Upper lobe of right lung (tissue), 1 donor: ENCODE data around the gene CCDC18. TPM values are rescaled to one million over a fixed set of nuclear protein-coding genes. Genes with fewer than 3 reads are reported as not detected.
"Not testable (repeated sequence)": the region's sequence is repeated elsewhere in the genome, so short reads cannot be mapped to it uniquely, and the experiment has no call there.

Source experiments
- ATAC-seq: fragments of 200-7000 bp; cut with Tn5 transposase; one replicate; pipeline ENCODE4 v1.9.1; 2020; ENCODE audit warnings: mild to moderate bottlenecking, moderate library complexity
- DNase-seq: peaks from one replicate; pipeline ENCODE4 v3.0.0-alpha.2; 2020
- H3K27ac ChIP-seq: fragments of 200-600 bp; one replicate; pipeline ENCODE4 v1.8.0; 2022
- H3K27me3 ChIP-seq: fragments of 200-600 bp; one replicate; pipeline ENCODE4 v1.8.0; 2022; ENCODE audit warnings: mild to moderate bottlenecking
- H3K36me3 ChIP-seq: fragments of 200-600 bp; one replicate; pipeline ENCODE4 v1.8.0; 2022
- H3K4me1 ChIP-seq: fragments of 200-600 bp; one replicate; pipeline ENCODE4 v1.8.0; 2022
- H3K4me3 ChIP-seq: fragments of 200-600 bp; one replicate; pipeline ENCODE4 v1.8.0; 2022; ENCODE audit warnings: mild to moderate bottlenecking
- H3K9me3 ChIP-seq: fragments of 200-600 bp; one replicate; pipeline ENCODE4 v1.8.0; 2022
- CTCF ChIP-seq: fragments of 200-600 bp; IDR thresholded peaks from one replicate; pipeline ENCODE4 v1.8.0; 2022; ENCODE audit warnings: antibody characterized with exemption
- intact Hi-C: fragments of 100-400 bp; cut with DNase I; formaldehyde crosslinking; loops from one replicate; pipeline ENCODE4 v1.11.0; 2022
- total RNA-seq: library from RNA; stranded (reverse); fragmentation: NEBNext Ultra II Directional; extraction: Animal tissue kit (Norgen Biotek cat#: 25700); gene quantifications from one replicate; pipeline ENCODE4 v1.2.1, GENCODE V29; 2021
- donor health status: DM: no; HTN: yes; CAD: no; lungs with severe emphysema.

The CCDC18 gene
- total RNA-seq, 1 donor from 2014 or later: 3.1 TPM

GRCh38 chr1:93205892-93206566 is 25.5 kb downstream of the CCDC18 start:
- no peak for TF ChIP-seq CTCF
- no peaks in the 10 kb centered on the region for H3K4me1 ChIP-seq
- H3K4me3 ChIP-seq: no peak overlapping the region
- H3K27me3 ChIP-seq: no peaks in the 10 kb centered on the region
- no peaks in the 10 kb centered on the region for H3K36me3 ChIP-seq
- no peak overlapping the region for H3K27ac ChIP-seq
- no peak for ATAC-seq
- intact Hi-C loops: no loop called here
- H3K9me3 ChIP-seq: no peaks in the 10 kb centered on the region
- DNase-seq: no peak

- H3K4me1 ChIP-seq: no peaks in the 10 kb centered on the region
- H3K9me3 ChIP-seq: no peaks in the 10 kb centered on the region
- ATAC-seq (no peak), DNase-seq (no peak)
- no peaks in the 10 kb centered on the region for H3K27me3 ChIP-seq
- H3K4me3 ChIP-seq: no peak overlapping the region
- TF ChIP-seq CTCF: no peak
- no peak overlapping the region for H3K27ac ChIP-seq
- H3K36me3 ChIP-seq: no peaks in the 10 kb centered on the region
- intact Hi-C loops: no loop called here
These were observed 26.0 kb downstream of the CCDC18 start for GRCh38 chr1:93206567-93206954.

GRCh38 chr1:93207211-93207610 is 26.7 kb downstream of the CCDC18 start:
- H3K27me3 ChIP-seq: no peaks in the 10 kb centered on the region
- no peak overlapping the region for H3K4me3 ChIP-seq
- DNase-seq: no peak
- intact Hi-C loops: no loop called here
- no peaks in the 10 kb centered on the region for H3K36me3 ChIP-seq
- no peak for ATAC-seq
- no peaks in the 10 kb centered on the region for H3K4me1 ChIP-seq
- no peak overlapping the region for H3K27ac ChIP-seq
- no peaks in the 10 kb centered on the region for H3K9me3 ChIP-seq
- TF ChIP-seq CTCF: no peak

- no peaks in the 10 kb centered on the region for H3K36me3 ChIP-seq
- no peak overlapping the region for H3K4me3 ChIP-seq
- DNase-seq: no peak
- intact Hi-C loops: no loop called here
- H3K27ac ChIP-seq: no peak overlapping the region
- no peak for ATAC-seq
- TF ChIP-seq CTCF: no peak
- H3K27me3 ChIP-seq: no peaks in the 10 kb centered on the region
- no peaks in the 10 kb centered on the region for H3K4me1 ChIP-seq
- no peaks in the 10 kb centered on the region for H3K9me3 ChIP-seq
These were observed 34.8 kb downstream of the CCDC18 start for GRCh38 chr1:93215322-93215721.

- intact Hi-C loops: no loop called here
- no peak for TF ChIP-seq CTCF
- no peak overlapping the region for H3K27ac ChIP-seq
- DNase-seq (no peak), ATAC-seq (no peak)
- H3K4me3 ChIP-seq: no peak overlapping the region
- H3K27me3 ChIP-seq: no peaks in the 10 kb centered on the region
- H3K9me3 ChIP-seq: no peaks in the 10 kb centered on the region
- no peaks in the 10 kb centered on the region for H3K36me3 ChIP-seq
- no peaks in the 10 kb centered on the region for H3K4me1 ChIP-seq
These were observed 38.9 kb downstream of the CCDC18 start for GRCh38 chr1:93219443-93219842.

GRCh38 chr1:93220716-93221115 is 40.2 kb downstream of the CCDC18 start:
- H3K4me3 ChIP-seq, H3K27ac ChIP-seq, intact Hi-C loops, H3K36me3 ChIP-seq, ATAC-seq, H3K9me3 ChIP-seq, H3K27me3 ChIP-seq, H3K4me1 ChIP-seq, DNase-seq: not testable (repeated sequence)
